CD4-positive, alpha-beta T cell treated with Interleukin-21 for 1 hour (primary cell): Measurements from ENCODE around the gene RAD23B.

Source experiments
- DNase-seq: peaks from one replicate; pipeline ENCODE4 v3.0.0-alpha.2; 2020

The RAD23B gene

DNA sequence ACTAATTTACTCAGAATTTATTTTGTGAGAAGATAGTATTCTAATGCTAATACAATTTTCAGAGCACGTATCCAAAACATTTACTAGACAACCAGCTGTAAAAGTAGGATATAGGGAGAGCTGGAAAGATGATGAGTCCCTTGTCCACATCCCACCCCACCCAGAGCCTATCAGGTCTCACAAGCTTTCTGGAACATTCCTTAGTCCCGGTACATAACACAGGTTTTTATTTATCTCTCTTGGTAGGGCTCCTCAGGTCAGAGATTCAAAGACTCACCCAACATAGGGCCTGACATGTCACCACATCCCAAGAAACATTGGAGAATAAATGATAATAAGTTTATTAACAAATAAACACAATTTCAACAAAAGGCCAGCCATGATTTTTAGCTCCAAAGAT, 13.8 kb upstream of the RAD23B start:
- no peak for DNase-seq

DNA sequence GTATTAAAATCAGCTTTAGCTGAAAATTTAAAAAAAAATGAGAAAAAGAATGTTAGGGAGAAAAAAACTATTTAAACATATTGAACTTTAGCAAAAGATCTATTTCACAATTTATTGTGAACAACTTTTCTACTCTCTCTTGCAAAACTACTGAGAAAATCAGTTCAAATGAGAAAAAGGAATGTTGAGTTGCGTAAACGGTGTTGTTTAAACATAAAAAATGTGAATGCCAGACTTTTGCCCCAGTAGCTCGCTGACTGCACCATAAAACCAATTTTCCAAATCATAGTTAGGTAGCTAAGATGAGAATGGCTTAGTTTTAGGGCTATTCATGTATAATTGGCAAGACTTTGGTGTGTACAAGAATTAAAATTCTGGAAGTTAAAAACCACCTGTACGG, 13.4 kb upstream of the RAD23B start:
- no peak for DNase-seq

DNA sequence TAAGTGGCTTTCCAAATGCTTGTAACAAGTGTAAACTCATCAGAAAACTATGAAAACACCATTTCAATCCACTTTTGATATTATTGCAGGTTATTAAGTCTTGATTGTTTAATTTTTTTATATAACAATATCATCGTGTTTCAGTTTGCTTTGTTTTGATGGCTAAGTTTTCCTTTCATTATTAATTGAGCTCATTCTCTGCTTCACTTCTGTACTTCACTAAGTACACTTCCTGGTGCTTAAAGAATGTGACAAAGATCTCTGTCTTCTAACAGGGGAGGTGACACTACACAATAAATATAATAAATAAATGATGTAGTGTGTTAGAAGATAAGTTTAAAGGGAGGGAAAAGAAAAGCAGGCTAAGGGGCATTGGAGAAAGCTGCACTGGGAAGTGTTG, 13.0 kb upstream of the RAD23B start:
- DNase-seq = no peak

DNA sequence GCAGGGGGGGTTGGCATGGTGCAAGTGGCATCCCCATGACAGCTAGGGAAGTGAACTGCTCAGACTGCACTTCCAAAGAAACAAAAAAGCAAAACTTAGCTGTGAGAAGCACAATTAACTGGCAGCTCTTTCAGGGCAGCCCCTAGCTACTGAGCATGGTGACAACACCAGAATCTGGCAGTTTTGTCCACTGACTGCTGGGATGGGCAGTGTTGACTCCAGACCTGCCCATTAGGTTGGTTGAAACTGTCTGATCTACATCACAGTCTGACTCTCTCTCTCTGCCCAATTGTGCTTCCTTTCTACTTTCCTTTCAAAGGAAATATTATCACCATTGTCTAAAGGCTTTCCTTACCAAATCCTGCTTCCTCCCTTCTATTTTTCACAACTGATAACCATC, 12.5 kb upstream of the RAD23B start:
- DNase-seq = no peak

DNA sequence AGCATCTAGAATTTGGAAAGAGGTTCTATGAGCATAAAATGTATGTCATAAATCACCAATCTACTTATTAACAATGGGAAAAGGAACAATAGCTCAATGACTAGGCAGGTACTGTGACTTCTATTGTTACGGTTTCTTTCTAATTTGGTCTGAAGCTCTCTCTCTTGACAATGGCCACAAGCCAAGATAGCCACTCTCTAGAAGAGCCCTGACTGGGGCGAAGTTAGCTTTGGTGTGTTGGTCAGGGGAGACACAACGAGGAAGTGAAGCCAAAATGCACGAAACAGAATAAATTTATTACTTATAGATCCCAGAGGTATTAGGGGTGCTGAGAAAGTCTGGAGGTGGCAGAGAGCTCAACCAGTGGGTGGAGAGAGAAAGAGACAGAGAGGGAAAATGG, 9.4 kb upstream of the RAD23B start:
- DNase-seq = no peak

DNA sequence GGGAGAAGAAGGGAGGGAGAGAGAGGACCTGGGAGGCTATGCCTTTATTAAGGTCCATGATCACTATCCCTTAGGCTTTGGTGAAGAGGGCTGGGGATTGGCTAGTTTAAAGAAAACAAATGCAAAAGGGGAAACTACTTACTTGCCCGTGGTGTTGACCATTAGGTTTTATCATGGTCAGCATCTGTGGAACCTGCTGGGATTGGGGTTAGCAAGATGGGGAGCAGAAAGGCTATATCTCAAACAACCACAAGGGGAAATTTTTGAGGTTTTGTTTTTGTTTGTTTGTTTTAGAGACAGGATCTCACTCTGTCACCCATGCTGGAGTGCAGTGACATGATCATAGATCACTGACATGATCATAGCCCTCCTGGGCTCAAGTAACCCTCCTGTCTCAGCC, 9.0 kb upstream of the RAD23B start:
- no peak for DNase-seq

DNA sequence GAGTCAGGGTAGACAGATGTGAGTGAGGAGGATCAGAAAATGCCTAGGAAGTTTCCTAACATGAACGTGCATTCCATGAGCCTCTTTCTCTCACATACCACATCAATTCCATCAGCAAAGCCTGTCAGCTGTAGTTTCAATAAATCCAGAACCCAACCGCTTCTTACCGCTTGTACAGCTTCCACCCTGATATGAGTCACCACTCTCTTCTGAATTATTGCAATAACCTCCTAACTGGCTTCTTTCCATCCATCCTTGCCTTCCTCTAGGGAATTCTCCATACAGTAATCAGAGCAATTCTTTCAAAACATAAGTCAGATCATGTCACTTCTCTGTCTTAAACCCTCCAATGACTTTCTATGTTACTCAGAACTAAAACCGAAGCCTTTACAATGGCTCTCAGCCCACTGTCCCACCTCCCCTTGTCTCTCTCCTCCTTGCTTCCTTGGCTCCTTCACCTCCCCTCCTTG, 8.1 kb upstream of the RAD23B start:
- DNase-seq = no peak

DNA sequence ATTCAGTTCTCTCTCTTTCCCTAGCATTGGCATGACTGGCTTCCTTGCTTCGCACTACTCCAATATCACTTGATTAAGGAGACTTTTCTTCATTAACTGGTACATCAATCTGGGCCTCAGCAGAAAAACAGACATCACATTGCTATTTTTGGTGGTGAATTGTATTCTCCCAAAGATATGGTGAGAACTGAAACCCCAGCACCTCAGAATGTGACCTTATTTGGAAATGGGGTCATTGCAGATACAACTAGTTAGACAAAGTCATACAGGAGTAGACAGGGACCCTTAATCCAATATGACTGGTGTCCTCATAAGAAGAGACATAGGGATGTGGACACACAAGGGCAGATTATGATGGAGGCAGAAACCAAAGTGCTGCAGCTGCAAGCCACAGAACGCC, 7.5 kb upstream of the RAD23B start:
- no peak for DNase-seq

DNA sequence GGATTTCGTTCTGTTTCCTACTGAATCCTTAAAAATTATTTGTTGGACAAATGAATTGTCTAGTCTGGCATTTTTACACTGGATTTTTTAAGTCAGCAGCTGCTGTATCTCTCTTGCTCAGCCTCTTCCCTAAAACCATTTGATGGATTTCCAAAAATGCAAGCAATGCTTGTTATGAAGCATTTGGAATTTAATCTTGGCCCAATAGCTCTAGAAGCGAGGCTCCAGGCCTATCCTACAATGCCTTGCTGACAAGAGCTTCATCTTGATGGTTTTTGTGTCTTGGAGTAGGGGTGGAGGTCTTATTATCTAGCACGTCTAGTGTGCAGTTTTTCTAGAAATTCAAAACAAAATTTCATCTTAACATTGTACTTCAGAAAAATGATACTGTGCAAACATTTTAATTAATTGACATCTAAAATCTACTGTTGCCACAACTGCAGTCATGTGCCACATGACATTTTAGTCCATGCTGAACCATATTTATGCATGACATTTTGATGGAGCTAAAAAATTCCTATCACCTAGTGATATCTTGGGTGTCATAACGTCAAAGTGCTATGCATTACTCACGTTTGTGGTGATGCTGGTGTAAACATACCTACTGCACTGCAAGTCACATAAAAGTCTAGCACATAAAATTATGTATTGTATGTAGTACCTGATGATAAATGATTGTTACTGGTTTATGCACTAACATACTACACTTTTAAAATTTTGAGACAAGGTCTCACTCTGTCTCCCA, 5.9 kb upstream of the RAD23B start:
- DNase-seq = no peak

DNA sequence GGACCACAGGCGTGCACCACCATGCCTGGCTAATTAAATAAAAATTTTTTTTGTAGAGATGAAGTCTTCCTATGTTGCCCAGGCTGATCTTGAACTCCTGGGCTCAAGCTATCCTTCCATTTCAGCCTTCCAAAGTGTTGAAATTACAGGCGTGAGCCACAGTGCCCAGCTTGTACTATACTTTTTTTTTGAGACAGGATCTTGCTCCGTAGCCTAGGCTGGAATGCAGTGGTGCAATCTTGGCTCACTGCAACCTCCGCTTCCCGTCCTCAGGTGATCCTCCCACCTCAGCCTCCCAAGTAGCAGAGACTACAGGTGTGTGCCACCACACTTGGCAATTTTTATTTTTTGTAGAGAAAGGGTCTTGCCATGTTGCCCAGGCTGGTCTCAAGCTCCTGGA, 5.3 kb upstream of the RAD23B start:
- DNase-seq = no peak

DNA sequence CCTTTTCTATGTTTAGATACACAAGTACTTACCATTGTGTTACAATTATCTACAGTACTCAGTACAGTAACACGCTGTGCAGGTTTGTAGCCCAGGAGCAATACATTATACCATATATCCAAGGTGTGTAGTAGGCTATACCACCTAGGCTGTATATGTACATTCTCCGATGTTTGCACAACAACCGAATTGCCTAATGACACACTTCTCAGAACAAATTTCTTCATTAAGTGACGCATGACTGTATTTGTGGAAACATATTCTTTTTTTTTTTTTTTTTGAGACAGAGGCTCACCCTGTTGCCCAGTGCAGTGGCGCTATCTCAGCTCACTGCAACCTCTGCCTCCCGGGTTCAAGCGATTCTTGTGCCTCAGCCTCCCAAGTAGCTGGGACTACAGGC, 4.0 kb upstream of the RAD23B start:
- no peak for DNase-seq

DNA sequence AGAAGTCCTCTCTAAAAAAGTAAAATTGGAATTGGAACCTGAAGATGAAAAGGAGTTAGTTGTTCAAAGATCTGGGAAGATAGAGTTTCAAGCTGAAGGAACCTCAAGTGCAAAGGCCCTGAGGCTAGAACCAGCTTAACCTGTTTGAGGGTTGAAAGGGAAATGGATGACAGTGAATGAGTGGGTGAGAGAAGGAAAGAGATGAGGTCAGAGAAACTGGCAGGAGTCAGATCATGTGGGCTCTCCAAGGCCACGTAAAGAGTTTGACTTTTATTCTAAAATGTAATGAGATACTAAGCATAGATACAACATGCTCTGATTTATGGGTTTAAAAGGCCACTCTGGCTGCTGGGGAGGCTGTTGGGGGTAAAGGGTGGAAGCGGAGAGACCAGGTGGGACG, 2.5 kb upstream of the RAD23B start:
- DNase-seq = no peak

DNA sequence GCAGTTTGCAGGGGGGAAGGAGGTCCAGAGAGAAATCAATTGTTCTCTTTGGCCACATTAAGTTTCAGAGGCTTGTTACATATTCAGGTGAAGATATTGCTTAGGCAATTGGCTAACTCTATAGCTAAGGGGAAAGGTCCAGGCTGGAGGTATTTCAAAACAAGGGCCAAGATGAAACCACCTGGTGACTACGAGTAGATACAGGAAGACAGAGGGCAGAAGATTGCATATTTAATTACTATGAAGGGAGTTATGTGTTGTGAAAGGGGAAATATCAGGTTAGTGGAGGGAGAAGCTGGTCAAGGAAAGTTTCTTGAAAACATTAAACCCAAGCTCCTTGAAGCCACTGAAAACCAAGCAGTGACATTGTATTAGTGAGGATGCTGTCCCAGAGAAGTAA, 1.9 kb upstream of the RAD23B start:
- no peak for DNase-seq

DNA sequence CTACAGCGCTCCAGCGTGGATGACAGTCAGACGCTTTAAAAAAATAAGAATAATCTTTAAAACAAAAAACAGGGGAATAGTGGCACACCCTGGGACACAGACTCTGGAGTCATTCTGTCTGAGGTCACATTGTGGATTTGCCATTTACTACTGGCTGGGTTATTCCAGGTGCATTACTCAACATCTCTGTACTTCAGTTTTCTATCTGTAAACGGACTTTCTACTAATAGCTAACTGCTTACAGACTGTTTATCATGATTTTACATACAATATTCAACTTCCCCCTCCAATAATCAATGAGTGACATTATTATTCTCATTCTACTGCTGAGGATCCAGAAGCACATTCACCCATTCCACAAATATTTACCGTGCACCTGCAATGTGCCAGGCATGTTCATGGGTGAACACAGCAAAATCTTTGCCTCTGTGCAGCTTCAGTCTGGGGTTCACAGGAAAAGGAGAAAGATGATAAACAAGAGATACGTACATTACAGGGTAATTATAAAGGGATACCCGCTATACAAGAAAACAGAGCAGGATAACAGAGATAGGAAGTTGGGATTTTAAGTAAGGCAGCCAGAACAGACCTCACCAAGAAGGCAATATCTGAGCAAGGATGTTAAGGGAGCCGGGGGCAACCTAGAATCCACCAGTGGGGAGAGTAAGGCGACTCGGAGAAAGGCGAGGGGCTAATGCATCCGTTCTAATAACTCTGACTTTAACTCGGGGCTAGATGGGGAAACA, 984 bp upstream of the RAD23B start:
- no peak for DNase-seq

DNA sequence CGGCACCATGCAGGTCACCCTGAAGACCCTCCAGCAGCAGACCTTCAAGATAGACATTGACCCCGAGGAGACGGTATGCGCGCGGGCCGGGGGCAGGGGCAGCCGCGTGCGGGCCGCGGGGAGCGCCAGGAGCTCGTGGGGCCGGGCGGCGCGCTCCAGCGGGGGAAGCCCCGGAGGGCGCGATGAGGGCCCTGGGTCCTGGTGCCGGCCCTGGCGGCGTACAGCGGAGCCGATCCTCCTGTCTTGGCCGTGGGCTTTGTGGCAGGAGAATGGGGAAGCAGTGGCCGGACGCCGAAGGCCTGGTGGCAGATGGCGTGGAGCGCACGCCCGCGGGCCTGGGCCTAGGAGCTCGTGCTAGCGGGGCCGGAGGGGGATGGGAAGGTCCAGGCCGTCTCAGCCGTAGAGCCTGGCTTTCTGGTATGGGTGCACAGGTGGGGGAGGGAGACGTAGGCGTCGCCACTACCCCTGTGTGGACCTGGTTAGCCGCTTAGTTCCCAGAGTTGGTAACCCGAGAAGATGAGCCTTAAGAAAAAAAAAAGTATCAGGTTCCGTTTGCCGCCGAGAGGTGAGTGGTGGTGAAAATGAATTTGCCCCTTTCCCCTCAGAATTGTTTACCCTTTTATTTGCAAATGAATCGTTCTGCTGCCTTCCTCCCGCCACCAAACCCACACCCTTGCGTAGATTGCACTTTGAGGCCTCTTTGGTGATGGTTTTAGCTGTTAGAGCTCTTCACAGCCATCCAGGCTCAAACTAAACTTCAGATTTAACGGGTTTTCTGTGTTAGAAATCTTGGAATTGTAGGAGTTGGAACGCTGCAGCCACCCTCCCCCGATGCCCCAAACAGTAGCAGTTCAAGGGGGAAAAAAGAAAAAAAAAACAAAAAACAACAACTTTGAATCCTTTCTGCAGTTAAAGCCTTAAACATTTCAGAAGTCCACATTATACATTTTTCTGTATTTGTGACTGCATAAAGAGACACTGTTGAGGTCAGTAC, 841 bp downstream of the RAD23B start:
- DNase-seq = peak; percentile 61

DNA sequence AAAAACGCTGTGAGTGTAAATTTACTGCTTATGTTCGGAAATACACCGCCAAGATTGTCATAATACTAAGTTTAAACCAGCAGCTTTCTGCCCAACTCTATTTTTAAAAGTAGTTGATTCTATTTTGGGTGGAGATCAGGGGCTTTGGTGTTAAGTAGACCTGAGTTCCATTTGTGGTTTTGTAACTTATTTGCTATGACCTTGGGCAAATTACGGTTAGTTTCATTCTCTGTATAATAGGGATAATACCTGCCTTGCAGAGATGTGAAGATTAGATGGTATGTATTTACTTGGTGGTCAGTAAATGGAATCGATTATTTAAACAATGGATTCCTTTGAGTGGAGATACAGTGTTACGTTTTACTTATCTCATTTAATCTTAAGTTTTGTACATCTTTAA, 1.6 kb downstream of the RAD23B start:
- DNase-seq = no peak

DNA sequence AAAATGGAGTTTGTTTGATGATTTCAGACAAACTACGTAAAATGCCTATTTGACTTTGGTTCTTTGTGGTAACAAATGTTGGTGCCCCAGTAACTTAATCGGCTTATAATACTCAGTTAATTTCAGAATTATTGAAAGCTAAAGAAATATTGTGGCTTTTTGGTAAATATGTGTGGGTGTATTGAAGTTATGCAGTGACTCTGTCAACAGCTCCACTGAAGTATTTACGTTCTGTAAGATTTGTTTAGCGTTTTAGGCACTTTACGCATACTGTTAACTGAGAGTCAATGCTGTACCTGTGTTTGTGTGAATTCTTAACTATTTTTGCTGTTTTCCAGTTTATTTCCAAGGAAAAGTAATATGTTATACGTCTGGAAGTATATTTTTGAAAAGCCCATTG, 2.2 kb downstream of the RAD23B start:
- no peak for DNase-seq

DNA sequence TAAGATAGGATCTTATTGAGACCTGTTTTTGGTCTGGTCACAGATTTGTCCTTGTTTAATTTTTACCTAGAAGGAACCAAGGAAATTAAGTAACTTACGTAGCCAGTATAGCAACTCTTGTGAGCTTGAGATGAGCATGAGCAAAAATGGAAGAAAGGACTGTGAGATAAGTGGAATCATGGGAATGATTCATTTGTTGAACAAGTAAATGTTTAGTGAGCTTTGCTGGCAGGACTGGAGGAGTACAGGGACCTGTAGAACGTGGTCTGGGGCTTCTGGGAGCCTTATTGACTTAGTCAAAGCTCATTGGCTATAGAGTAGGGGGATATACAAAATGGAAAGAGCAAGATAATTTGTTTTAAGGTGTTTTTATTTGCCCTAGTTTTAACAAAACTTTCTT, 3.0 kb downstream of the RAD23B start:
- DNase-seq = no peak

DNA sequence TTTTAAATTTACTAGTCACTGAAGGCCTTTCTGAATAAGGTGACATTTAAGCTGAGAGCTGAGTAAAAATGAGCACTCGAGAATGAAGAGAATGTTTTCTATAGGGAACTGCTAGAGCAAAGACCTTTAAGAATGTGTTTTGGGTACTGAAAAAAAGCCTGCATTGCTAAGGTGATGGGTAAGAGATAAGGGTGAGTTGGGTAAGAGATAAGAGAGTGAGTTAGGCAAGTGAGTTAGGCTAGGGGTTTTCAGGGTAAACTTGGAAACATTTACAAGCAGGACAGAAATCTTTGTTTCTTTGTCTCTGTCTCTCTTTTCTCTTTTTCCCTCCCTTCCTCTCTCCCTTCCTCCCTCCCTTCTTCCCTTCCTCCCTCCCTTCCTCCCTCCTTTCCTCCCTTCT, 5.6 kb downstream of the RAD23B start:
- DNase-seq = no peak

DNA sequence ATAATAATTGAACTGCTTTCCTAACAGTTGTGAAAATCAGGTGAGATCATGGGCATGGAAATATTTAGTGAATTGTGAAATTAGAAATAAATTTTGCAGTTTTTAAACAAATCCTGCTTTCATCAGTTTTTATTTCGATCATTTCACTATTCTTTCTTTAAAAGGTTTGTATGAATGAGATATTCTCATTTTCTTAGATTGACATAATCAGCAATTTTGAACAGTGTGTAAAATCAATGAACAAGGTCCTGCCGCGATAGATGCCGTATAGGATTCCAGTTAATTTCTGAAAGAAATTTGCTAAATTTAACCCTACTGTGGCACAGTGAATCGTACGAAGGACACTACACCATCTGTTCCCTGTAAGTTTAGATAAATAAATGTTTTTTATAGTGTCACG, 7.5 kb downstream of the RAD23B start:
- no peak for DNase-seq

DNA sequence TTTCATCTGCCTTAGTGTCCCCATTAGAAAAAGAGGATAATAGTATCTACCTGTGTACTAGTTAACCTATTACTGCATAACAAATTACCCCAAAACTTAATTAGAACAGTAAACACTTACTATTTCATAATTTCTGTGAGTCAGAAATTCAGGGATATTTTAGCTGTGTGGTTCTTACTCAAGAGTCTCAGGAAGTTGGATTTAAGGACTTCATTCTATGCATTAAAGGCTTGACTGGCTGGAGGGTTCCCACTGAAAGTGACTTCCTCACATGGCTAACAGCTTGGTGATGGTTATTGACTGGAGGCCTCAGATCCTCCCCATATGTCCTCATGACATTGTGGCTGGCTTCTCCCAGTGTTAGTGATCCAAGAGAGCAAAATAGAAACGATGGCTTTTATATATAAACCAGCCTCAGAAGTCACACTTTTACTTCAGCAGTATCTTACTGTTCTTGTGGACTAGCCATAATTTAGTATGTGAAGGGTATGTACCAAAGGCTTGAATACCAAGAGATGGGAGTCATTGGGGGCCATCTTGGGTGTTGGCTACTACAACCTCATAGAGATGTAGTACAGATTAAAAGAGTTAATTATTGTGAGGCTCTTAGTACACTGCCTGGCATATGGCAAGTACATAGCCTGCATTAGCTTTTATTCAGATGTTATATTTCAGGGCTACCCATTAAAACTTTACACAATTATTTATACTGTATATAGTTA, 9.9 kb downstream of the RAD23B start:
- DNase-seq = no peak

DNA sequence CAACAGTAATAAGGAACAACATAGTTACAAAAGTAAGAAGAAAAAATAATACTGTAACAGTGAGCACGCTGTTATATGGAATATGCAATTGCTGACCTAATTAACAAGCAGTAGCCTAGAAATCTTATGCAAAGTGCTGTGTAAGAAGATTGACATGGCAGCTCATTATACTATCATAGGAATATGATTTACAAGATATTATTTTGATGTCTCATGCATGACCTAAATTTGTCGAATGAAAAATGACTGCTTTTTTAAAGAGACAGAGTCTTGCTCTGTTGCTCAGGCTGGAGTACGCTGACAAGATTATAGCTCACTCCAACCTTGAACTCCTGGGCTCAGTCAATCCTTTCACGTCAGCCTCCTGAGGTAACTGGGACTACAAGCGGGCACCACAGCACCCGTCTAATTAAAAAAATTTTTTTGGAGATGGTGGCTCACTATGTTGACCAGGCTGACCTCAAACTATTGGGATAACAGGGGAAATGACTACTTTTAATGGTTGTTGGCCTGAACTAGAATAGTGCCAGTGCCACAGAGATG, 10.5 kb downstream of the RAD23B start:
- no peak for DNase-seq
